ENCODE measurements around the gene CABP1. TPM values are rescaled to one million over a fixed set of nuclear protein-coding genes. Genes with fewer than 3 reads are reported as not detected.

CABP1 gene
- total RNA-seq, 1 donor from 2014 or later, result 4.2 TPM

GRCh38 chr12:120618954-120619615 lies 21.3 kb upstream of the CABP1 start:
- no peaks in the 10 kb centered on the region for H3K9me3 ChIP-seq (replicated peaks)
- H3K27me3 ChIP-seq (ENCODE audit: low read depth), result peaks cover 45% of the 10 kb centered on the region
- no peak for DNase-seq
- H3K36me3 ChIP-seq, result no peaks in the 10 kb centered on the region
- no peaks in the 10 kb centered on the region for H3K4me1 ChIP-seq
- H3K4me3 ChIP-seq, result no peak overlapping the region
- H3K27ac ChIP-seq (replicated peaks), result no peak overlapping the region
- TF ChIP-seq CTCF (IDR thresholded peaks at IDR 0.05; ENCODE audit: borderline replicate concordance), result no peak
- intact Hi-C loops (cut with micrococcal nuclease), result no loop called here

- Histone ChIP-seq H3K9me3 (replicated peaks) (no peaks in the 10 kb centered on the region), H3K36me3 (no peaks in the 10 kb centered on the region), H3K4me3 (no peak overlapping the region), H3K4me1 (no peaks in the 10 kb centered on the region), H3K27me3 (ENCODE audit: low read depth) (peaks cover 45% of the 10 kb centered on the region), H3K27ac (replicated peaks) (no peak overlapping the region)
- no peak for TF ChIP-seq CTCF (IDR thresholded peaks at IDR 0.05; ENCODE audit: borderline replicate concordance)
- DNase-seq, result no peak
- intact Hi-C loops (cut with micrococcal nuclease), result no loop called here
Measured at GRCh38 chr12:120620624-120621023, 19.8 kb upstream of the CABP1 start.

- Histone ChIP-seq H3K36me3 (no peaks in the 10 kb centered on the region), H3K4me3 (no peak overlapping the region), H3K27ac (replicated peaks) (no peak overlapping the region), H3K9me3 (replicated peaks) (no peaks in the 10 kb centered on the region), H3K4me1 (no peaks in the 10 kb centered on the region), H3K27me3 (ENCODE audit: low read depth) (peaks cover 10% of the 10 kb centered on the region)
- no peak for DNase-seq
- intact Hi-C loops (cut with micrococcal nuclease), result no loop called here
- no peak for TF ChIP-seq CTCF (IDR thresholded peaks at IDR 0.05; ENCODE audit: borderline replicate concordance)
Measured at GRCh38 chr12:120625557-120626419, 14.6 kb upstream of the CABP1 start.

- Histone ChIP-seq H3K36me3 (no peaks in the 10 kb centered on the region), H3K4me3 (no peak overlapping the region), H3K27ac (replicated peaks) (peak overlapping the region; percentile 27), H3K27me3 (ENCODE audit: low read depth) (peaks cover 15% of the 10 kb centered on the region), H3K9me3 (replicated peaks) (no peaks in the 10 kb centered on the region), H3K4me1 (no peaks in the 10 kb centered on the region)
- intact Hi-C loops (cut with micrococcal nuclease), result no loop called here
- peak; percentile 54 for TF ChIP-seq CTCF (IDR thresholded peaks at IDR 0.05; ENCODE audit: borderline replicate concordance)
- no peak for DNase-seq
Measured at GRCh38 chr12:120628919-120629318, 11.5 kb upstream of the CABP1 start.

GRCh38 chr12:120630104-120630892 lies 10.1 kb upstream of the CABP1 start:
- no peak for DNase-seq
- intact Hi-C loops (cut with micrococcal nuclease), result no loop called here
- H3K9me3 ChIP-seq (replicated peaks), result no peaks in the 10 kb centered on the region
- no peak overlapping the region for H3K27ac ChIP-seq (replicated peaks)
- H3K27me3 ChIP-seq (ENCODE audit: low read depth), result peaks cover 15% of the 10 kb centered on the region
- H3K36me3 ChIP-seq, result no peaks in the 10 kb centered on the region
- TF ChIP-seq CTCF (IDR thresholded peaks at IDR 0.05; ENCODE audit: borderline replicate concordance), result no peak
- no peaks in the 10 kb centered on the region for H3K4me1 ChIP-seq
- H3K4me3 ChIP-seq, result no peak overlapping the region

All from left ventricle myocardium inferior (tissue), 1 donor.